AG20443 (cell line): ENCODE results near the gene ARHGAP15.
"Not testable (repeated sequence)": the region's sequence is repeated elsewhere in the genome, so short reads cannot be mapped to it uniquely, and the experiment has no call there.

Experiments used
- DNase-seq: peaks from one replicate; pipeline ENCODE4 v3.0.0; 2012; ENCODE audit warnings: low spot score, mixed read lengths

The ARHGAP15 gene

DNA sequence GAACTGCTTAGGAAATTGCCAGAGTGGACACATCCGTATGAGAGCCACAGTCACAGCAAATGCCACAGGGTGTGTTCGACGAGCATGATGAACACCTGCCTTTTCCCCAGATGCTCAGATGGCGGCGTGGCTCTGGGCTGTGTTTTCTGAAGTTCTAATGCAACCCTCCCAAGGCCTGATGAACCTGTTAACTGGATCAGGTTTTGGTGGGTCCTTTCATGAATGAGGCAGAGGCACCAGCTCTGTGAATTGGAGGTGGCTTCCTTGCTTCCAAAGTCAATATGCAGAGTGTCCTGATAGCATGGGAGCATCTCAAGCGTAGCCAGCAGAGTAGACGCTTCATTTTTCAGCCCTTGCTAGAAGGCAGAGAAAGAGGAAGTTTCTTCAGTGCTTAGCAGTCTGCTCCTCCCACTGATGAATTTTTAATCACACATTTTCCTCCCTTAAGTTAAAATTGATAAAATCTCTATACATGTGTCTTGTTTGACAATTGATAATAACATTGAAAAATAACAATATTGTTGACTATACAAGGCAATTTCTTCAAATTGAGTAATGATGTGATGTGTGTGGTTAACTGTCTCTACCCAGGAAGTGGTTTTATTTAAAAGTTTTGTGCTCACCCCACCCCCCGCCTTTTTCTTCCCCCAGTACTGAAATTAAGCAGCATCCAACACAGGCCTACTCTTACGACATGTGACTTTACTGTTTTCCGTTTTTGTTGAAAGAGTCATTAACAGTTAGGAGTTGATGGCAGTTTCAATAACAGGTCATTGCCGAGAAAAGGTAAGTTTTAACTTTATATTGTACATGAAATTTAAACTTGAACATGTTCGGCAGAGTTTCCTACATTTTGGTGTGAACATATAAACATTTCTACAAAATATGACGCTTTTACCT is at the start of gene ARHGAP15:
Gene ARHGAP15 (plus strand): TSS at position 739 of the 900 bp plus-strand sequence.
- DNase-seq = no peak

DNA sequence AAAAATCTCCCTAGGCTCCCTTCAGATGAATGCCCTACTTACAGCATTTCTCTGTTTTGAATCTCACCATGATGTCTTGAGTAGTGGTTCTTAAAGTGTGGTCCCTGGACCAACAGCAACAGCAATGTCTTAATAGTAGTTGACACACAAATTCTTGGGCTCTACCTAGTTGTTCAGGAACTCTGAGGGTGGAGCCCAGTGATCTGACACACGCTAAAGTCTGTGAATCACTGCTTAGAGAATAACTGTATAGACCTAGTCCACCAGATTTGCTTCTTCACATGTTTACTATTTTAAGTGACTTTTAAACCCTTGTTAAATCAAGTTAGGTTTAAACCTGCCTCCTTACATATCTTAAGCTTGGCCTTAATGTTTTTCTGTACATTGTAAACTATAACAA is 47.6 kb upstream of the ARHGAP15 start:
- DNase-seq = no peak

DNA sequence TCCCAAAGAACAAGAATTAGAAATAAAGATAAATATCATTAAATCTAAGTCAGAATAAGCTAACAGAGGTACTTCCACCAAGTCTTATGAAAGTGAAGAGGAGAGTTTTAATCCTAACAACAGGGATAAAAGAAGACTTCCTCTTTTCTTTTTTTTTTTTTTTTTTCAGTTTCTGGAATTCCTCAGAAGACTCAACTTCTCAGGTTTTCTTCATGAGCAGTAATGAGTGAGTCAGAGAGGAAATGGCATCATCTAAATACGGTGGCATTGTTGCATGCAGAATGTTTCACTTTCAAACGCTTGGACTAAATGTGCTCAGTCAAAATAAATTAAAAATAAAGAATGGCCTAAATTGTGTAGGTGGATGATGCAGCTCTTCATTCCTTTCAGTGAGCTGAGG is 45.6 kb upstream of the ARHGAP15 start:
- peak; percentile 47 for DNase-seq

DNA sequence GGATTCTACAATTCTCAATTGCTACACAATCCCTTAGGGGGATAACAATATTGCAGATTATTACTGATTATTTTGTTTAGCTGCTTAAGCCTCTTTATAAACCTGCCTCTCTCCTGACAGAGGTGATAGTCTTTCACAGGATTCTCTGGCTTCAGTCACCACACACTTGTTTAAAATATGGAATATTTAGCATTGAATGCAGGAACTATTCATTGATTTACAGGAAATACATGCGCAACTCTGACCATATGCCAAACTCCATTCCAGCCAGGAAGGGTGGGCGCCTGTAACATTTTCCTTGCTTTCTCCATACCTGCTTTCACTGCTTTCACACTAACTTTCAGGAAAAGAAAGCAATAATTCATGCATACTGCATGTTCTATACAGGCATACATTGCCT is 44.8 kb upstream of the ARHGAP15 start:
- DNase-seq = no peak

DNA sequence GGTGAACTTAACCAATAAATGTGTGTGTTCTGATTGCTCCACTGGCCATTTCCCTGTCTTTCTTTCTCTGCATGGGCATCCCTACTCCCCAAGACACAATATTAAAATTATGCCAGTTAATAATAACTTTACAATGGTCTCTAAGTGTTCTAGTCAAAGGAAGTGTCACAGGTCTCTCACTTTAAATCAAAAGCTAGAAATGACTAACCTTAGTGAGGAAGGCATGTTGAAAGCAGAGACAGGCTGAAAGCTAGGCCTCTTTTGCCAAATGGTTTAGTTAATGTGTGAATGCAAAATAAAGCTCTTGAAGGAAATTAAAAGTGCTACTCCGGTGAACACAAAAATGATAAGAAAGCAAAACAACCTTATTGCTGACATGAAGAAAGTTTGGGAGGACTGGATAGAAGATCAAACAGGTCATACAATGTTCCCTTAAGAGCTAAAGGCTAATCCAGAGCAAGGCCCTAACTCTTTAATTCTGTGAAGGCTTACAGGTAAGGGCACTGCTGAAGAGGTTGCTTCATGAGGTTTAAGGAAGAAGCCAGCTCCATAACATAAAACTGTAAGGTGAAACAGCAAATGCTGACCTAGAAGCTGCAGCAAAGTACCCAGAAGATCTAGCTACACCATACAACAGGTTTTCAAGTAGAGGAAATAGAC is 44.0 kb upstream of the ARHGAP15 start:
- no peak for DNase-seq

DNA sequence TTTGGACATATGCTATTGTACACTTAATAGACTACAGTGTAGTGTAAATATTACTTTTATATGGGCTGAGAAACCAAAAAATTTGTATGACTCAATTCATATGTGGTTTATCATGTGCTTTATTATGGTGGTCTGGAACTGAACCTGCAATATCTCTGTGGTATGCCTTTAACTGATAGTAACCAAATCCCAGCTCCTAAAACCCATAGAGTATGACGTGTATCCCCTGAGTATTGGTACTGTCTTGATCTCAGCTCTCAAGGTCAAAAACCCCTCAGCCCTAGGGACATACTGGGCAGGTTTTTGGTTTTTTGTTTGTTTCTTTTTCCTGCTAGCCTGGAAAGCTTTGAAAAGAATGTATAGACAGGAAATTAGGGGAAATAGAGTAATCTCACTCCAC is 42.2 kb upstream of the ARHGAP15 start:
- no peak for DNase-seq

DNA sequence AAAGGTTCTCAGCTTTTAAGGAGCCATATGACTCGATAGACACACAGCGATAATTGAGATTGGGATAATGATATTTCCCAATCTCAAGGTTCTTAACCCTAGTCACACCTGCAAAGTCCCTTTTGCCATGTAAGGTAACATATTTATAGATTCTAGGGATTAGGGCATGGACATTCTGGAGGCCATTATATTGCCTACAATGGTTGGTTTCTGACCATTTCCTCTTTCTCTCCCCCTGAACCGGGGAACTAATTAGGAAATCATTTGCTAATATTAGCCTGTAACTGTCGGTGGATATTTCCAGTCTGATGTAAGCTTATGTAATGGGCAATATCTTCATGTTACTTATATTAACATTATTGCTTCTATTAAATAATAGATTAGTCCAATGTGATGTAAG is 40.8 kb upstream of the ARHGAP15 start:
- DNase-seq = no peak

DNA sequence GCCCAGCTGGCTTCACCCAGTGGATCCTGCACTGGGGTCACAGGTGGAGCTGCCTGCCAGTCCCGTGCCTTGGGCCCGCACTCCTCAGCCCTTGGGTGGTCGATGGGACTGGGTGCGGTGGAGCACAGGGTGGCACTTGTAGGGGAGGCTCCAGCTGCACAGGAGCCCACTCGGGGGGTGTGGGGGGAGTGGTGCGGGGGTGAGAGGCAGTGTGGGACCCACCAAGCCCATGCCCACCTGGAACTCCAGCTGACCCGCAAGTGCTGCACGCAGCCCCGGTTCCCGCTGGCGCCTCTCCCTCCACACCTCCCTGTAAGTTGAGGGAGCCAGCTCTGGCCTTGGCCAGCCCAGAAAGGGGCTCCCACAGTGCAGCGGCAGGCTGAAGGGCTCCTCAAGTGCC is 39.7 kb upstream of the ARHGAP15 start:
- DNase-seq = not testable (repeated sequence)

DNA sequence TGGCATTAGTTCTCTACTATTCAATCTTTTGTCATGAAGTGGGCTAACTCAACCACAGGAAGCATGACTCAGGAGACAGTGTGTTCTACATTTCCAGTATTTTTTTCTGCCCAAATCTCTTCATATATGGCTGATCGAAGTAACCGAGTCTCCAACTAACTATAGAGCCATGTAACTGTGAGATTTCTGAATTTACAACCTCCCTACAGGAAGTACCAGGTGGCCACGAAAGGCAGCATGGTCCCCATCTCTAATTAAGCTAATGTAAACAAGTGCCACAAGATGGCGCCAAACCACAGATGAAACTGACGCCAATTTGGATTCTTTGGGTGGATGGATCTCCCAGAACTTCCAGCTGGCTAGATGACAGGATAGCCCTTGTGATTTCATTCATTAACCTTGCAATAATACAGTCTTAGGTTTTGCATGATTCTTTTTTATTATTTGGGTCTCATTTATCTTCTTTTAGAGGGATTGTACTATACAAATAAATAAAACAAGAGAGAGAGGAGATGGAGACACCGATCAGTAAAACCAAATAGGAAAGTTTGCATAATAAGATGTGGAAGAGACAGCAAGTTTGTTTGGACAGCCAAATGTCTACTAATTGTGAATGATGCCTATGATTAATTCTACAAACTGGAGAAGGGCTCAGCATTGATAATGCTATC is 18.3 kb upstream of the ARHGAP15 start:
- DNase-seq = peak; percentile 51

DNA sequence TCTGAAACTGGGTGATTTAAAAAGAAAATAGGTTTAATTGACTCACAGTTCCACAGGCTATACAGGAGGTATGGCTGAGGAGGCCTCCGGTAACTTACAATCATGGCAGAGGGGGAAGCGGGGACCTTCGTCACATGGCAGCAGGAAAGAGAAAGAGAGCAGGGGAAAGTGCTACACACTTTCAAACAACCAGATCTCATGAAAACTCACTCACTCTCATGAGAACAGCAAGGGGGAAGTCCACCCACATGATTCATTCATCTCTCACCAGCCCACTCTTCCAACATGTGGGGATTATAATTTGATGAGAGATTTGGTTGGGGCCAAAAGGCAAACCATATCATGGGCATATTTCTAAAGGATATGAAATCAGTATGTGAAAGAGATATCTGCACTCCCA is 12.0 kb upstream of the ARHGAP15 start:
- DNase-seq = no peak

DNA sequence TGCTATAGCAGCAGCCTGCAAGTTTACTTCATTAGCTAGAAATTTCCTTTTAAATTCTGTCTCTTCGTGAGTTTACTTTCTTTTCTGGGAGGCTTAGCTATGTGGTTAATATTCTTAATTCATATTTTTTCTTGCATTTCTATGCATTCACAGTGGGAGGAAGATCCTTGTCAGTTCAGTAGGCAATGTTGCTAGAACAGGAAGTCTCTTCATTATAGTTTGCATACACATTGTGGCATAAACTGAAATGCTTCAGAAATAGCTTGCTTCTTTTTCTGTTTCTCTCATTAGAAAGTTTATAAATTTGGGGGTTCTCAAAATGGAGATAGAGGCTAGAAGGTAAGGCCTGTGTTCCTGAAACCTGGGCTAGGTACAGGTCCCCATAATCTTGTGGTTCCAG is 8.1 kb upstream of the ARHGAP15 start:
- no peak for DNase-seq

DNA sequence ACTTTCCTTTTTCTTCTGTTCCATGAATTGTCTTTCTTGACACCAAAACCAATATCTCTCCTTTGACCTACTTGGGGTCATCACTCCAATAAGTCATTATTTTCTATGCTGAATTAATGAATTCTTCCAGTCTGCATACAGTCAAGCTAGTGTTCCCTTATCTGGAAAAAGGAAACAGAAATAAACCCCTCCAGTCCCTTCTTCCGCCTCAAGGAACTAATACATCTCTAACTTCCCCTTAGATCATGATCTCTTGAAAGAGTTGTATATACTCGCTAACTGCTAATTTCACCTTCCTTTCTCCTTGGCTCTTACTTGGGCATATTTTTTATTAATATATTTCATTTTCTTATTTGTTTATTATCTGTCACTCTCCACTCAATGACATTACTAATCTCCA is 7.3 kb upstream of the ARHGAP15 start:
- DNase-seq = no peak

DNA sequence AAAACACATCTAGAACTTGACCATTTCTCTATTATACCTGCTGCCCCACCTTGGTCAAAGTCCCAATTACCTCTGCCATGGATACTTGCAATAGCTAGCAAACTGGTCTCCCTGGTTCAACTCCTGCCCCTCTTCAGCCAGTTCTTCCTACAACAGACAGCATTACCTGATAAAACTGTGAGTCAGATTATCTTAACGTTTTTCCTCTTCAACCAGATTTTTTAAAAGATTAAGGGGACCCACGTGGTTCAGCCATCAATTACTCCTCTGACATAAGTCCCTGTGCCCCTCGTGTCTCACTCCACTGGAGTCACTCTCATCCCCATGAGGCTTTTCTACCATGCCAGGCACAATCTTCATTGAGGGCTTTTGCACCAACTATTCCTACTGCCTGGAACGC is 5.3 kb upstream of the ARHGAP15 start:
- DNase-seq = no peak

DNA sequence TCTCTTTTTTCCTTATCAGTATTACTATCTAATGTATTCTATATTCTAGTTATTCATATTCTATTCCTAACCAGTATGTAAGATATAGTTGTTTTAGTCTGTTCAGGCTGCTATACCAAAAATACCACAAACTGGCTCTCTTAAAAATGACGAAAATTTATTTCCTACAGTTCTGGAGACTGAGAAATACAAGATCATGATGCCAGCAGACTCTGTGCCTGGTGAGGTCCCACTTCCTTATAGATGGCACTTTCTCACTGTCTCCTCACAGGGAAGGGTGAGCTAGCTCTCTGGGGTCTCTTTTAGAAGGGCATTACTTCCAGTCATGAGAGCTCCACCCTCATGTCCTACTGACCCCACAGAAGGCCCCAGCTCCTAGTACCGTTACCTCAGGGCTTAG is 4.8 kb upstream of the ARHGAP15 start:
- DNase-seq = no peak

DNA sequence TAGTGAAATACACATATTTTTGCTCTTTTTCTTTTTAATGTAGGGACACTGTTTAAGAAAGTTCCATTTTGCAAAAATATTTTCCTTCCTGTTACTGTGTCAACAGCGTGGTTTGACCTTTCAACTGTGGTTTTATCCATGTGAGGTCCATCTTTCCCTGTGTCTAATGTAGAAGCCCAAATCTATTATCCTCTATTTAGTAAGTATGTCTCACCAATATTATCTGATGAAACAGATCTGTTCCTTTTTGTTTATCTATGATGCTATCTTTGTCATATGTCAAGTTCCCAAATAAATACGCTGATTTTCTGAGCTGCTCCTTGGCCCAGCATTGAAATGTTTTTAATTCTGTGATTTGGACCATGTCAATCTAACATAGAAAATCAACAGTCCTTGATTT is 3.5 kb upstream of the ARHGAP15 start:
- no peak for DNase-seq

DNA sequence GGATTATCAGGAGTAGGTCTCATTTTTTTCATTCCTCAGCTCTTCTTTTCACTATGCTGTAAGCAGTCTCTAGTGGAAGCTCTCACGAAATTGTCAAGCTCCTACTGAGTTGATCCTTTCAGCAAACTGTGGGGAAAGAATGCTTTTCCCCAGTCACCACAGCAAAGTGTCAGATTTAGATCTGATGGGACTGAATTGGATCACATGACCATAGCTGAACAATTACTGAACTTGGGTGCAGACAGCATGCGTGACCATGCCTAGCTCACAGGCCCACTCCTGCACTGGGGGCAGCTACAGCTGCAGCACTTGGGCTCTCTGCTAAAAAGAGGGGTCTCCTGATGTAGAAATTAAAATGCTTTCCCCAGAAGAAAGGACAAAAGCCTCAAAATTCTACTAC is 3.1 kb downstream of the ARHGAP15 start:
- no peak for DNase-seq

DNA sequence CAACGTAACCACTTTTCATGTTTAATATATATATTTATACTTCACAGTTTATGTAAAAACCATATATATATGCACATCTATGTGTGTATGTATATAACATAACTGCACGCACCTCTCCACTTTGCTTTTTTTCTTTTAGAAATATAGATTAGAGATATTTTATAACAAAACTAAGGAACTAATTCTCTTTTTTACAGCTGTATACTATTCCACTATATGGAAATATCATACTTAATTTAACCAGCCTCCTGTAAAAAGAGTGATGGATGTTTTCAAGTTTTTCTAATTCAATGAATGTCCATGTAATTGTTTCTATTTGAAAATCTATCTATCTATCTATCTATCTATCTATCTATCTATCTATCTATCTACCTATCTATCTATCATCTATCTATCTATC is 4.6 kb downstream of the ARHGAP15 start:
- no peak for DNase-seq

DNA sequence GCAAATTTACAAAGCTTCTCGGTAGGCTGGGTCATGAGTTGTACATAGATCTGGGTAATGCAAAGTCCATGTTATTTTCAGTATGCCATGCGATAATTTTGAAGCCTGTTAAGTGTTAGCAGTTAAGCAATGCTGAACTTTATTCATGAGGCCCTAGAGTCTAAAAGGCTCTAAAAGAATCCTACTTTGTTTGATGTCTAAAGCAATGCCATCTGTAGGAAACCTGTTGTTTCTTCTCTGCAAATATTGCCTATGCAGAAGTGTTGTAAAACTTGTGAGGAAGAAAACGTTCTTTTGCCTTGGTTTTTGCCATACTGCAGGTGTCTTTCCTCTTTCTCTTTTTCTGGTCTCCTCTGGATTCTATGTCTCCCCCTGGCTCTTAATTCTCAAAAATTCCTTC is 9.1 kb downstream of the ARHGAP15 start:
- no peak for DNase-seq

DNA sequence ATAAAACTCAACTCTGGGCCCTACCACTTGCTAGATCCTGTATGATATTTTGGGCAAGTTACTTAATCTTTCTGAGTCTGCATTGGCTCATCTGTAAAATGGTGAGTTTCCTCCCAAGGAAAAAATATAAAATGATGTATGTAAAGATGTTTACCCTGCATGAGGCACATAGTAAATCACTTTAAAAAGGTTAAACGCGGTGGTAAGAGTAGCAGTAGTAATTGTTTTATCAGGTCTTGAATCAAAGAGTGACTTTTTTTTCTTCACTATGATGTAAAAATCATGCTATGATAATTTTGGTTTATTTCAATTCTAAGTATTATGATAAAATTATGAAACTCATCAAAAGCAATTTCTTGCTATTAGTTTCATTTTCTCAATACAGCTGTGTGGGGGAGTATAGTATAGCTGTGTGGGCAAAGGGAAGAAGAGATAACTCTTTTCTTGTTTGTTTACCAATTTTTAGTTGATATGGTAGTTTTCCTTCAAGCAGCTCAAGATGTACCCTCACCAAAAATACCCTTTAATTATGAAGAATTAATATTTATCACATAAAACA is 10.7 kb downstream of the ARHGAP15 start:
- no peak for DNase-seq

DNA sequence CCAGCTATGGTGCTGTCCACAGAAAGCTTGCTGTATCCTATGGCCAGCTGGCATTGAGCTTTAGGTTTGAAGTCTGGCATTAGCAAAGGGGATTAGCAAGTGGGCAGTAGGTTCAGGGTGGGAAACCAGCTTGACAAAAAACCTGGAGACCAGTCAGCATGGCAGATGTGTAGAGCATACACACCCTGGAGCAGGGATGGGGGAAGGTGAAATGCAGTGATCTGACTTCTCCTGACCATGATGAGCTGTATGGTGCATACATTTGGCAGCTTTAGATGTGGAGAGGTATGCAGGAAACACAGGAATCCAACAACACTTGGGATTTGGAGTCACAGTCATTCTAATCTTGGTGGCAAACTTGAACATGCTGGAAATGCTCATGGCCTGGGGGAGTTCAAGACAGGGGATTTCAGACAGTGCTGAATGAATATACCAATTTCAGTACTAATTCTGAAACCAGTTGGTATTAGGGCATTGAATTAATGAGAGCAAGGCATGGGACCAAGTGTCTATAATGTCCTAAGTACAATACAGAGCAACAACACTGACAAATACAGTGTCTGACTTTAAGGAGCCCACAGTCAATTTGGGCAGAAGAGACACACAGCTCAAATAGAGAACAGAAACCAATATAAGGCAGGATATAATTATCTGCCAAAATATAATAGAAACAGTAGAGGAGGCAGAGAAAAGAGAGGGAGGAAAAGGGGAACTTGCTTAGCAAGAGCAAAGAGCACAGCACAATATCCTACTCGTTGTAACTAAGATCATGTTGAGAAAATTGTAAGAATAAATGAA is 11.8 kb downstream of the ARHGAP15 start:
- no peak for DNase-seq

DNA sequence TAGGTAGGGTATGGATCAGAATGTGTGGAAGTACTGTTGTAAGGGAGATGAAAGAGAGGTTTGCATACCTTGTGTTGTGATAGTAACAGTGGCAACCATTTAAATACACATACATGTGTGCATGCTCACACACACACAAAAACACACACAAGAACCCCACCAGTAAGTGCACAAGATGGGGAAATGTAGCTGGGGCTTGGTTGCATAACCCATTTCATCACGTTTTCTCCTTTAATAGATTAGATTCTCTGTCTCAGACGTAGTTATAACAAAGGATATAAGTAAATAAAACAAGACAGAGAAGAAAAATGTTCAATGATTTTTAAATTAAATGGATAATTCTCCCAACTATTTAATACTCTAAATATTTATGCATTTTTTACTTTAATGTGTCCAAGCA is 13.4 kb downstream of the ARHGAP15 start:
- DNase-seq = no peak
